ENCODE results near the gene SLC25A17.
"Not testable (repeated sequence)": the region's sequence is repeated elsewhere in the genome, so short reads cannot be mapped to it uniquely, and the experiment has no call there.

SLC25A17 gene

DNA sequence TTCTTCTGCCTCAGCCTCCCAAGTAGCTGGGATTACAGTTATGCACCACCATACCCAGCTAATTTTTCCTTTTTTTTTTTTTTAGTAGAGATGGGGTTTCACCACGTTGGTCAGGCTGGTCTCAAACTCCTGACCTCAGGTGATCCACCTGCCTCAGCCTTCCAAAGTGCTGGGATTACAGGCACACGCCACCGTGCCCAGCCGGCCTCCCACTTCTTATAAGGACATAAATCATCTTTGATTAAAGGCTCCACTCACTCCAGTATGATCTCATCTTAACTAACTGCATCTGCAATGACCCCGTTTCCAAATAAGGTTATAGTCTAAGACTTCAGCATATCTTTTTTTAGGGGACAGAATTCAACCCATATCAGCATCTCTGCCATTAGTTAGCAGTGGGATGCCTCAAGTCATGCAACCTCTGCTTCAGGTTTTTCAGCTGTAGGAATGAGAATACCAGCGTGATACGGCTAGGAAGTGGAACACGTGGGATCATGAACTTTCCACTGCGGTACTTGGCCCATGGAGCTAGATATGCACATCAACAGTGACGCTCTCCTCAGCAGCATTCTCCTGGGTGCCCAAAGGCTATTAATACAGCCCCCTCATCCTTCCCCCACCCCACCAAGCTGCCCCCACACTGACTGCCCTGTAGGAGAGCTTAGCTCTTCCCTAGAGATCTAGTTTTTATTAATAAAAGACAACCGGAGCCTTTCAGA lies 98.4 kb downstream of the SLC25A17 start:
- DNase-seq (ENCODE audit: low read depth in 2 of 2) = no peak

DNA sequence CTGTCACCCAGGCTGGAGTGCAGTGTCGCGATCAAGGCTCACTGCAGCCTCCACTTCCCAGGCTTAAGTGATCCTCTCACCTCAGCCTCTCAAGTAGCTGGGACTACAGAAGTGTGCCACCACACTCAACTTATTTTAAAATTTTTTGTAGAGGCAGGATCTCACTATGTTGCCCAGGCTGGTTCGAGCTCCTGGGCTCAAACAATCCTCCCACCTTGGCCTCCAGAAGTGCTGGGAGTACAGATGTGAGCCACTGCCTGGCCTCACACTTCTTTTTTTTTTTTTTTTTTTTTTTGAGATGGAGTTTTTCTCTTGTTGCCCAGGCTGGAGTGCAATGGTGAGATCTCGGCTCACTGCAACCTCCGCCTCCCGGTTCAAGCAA lies 99.0 kb downstream of the SLC25A17 start:
- not testable (repeated sequence) for DNase-seq (ENCODE audit: low read depth in 2 of 2)

All from activated CD8-positive, alpha-beta memory T cell treated with anti-CD3 and anti-CD28 coated beads for 4 hours (primary cell).